Activated T-helper 1 cell treated with Interleukin-2 at 50 U/mL for 16 hours (primary cell): ENCODE results near the gene PARP11.

Experiments used
- DNase-seq: peaks from one replicate; pipeline ENCODE4 v3.0.0-alpha.2; 2020; ENCODE audit warnings: low read depth

The PARP11 gene

DNA sequence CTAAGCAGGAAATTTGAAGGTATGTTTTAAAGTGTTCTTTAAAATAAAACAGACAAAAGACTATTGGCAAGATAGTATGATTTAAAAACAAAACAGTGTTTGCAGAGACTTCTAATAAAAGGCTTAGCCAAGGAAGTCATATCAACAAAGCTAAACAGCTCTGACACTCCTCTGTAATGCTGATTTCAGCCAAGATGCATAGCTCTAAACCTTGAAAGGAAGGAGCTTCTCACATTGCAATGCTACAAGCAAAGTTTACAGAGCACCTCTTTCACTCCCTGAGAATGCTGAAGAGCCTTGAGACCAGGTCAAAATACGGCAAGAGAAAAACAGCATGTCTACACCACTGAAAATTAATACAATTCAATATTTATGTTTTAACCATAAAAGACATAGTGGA is 51.8 kb downstream of the PARP11 start:
- DNase-seq: no peak

DNA sequence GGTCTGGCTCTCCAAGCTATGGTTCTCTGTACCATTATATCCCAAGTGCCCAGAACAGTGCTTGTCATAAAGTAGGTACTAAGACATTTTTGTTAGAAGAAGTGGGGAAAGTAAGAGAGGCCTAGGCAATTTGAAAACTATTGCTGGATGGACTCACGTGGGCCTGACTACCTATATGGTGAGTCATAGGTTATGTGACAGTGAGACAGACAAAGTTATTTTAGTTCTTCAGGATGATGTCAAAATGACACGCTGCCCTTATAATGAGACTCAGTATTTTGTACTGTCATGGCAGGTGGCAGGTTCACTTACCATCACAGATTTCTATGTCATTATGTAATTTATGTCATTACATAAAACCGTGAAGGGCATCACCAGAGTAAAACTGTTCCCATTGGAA is 53.1 kb downstream of the PARP11 start:
- DNase-seq: no peak

DNA sequence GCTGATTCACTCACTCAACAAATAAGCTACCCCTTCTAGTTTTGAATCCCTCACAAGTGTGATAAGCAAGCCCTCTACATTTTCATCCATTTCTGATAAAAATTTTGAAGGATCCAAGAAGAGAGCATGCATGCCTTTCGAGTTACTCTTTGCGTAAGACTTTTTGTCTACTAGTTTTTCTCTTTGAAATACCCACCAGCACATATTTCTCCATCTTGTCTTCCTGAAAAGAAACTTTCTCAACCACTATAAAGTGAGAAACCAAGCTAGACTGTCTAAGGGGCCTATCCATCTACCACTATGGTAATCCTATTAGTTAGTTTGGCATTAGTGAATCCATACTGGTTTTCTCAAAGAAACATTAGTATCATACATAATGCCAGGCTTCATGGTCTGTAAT is 56.9 kb downstream of the PARP11 start:
- DNase-seq: no peak

DNA sequence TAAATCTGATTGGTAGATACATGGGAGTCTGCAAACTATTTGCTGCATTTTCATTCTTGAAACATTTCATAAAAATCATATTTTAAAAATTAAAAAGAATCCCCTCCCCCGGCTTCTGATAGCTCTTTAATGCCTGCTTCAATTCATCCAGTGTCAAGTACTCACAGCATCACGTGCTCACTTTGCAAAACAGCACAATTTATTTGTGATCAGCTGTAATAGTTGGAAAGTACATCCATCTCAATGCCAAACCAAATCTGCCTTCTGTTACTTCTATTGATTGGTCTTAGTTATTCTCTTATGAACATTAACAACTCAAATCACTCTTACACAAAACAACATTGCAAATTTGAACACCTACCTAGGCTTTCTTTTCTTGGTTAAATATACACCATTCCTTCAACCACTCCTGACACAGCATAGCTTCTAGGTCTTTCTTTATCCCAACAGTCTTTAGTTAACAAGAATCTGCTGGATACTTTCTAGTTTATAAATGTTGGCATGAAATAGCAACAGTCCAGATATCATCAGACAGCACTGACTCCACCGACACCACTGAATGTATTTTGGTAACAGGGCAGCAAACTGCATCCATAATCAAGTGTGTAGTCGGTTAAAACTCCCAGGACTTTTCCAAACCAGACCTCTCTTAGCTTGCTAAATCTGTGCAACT is 58.0 kb downstream of the PARP11 start:
- DNase-seq: no peak

DNA sequence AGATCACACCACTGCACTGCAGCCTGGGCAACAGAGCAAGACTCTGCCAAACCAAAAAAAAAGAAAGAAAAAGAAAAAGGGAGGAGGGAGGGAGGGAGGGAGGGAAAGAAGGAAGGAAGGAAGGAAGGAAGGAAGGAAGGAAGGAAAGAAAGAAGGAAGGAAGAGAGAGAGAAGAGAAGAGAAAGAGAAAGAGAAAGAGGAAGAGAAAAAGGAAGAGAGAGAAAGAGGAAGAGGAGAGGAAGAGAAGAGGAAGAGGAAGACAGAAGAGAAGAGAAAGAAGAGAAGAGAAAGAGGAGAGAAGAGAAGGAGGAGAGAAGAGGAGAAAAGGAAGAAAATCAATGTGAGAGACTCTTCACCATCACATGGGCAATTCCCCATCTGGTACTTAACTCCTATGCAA is 62.7 kb downstream of the PARP11 start:
- no peak for DNase-seq

DNA sequence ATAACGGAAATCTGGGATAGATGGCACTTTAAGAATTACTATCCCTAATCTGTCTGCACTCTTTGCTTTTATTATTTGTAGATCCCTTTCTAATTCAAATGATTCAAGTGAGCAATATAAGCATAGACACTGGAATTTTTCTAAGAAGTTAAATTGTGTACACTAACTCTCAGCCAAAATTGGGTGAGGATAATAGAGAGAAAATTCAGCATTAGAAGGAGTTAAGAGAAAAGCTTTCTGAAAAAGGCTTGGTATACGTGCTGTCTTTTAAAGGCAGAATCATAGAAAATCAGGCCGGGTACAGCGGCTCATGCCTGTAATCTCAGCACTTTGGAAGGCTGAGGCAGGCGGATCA is 63.2 kb downstream of the PARP11 start:
- DNase-seq: no peak

DNA sequence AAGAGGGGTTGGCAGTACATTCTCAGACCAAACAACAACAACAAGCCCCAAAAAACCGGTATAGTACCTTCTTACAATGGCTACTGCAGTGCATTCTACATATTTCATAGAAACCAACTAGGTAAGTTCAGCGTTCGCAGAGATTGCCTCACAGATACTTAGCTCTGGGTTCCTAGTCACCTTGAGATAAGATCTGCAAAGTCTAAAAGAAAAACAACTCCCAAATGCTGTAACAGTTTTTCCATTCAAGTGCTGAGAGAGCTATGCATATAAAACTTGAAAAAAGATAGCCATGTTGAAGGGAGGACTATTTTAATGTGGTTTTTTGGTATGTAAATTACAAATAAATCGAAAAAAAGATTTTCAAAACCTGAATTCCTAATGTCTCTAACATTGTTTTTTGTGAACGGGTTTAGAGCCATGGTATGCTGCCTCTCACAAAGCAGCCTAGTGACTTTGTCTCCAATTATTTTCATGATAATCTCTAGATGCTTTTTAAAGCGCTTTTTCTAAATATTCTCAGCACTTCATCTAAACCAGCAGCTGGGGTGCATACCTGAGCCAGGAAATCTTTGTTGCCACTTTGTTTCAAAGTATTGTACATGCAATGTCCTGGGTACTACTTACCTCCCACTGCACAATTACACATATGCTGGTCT is 63.7 kb downstream of the PARP11 start:
- no peak for DNase-seq

DNA sequence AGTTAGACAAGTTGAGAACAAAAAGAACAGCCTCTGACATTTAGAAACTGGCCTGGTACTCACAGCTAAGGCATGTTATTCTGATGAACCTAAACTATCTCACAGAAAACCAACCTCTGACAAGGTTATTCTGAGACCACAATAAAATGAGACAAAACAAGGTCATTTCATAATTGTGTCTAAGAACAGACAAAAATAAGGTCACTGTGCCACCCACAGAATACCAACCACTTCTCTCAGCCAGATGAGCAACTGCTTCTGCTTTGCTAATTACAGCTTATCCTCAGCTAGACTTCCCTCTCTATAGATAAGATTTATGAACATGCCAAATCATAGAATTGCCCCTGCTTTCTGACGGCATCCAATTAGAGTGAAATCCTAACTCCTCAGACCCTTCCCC is 68.1 kb downstream of the PARP11 start:
- DNase-seq: no peak

DNA sequence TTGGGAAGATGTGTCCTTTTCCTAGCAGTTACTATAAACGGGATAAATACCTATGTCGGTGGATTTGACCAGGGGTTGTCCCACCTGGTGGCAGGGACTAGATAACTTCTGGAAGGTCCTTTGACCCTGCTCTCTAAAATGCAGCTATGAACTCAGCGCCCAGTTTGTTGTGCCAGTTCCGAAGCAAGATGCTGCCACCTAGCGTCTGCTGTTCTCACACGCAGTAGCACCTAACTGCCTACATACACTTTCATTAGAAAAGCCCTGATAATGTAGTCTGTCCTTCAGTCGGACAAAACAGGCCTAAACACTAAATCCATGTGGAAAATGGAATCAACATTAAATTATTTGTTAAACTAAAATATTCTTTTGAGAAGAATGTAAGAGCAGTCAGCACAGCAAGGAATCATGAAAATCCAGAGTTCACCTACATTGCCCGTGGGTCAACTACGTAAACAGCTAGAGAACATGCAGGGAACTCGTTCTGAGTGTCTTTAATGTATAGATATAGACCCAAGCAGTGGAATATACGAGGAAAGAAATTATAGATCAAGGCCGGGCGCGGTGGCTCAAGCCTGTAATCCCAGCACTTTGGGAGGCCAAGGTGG is 69.2 kb downstream of the PARP11 start:
- peak; percentile 36 for DNase-seq

DNA sequence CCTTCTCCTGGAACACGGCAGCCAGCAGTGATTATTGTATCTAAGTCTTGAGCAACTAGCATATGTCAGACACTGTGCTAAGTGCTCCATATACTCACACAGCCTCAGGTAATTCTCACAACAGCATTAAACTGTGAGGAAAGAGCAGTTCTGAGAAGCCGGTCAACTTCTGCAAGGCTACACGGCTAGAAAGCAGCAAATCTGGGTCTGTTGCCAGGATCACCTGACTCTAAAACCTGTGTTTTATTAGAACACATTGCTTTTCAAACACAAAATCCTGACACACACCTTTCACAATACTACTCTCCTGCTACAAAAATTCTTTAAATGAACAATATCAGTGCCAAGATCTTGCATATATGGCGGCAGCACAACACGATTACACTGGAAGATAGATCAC is 70.5 kb downstream of the PARP11 start:
- no peak for DNase-seq

DNA sequence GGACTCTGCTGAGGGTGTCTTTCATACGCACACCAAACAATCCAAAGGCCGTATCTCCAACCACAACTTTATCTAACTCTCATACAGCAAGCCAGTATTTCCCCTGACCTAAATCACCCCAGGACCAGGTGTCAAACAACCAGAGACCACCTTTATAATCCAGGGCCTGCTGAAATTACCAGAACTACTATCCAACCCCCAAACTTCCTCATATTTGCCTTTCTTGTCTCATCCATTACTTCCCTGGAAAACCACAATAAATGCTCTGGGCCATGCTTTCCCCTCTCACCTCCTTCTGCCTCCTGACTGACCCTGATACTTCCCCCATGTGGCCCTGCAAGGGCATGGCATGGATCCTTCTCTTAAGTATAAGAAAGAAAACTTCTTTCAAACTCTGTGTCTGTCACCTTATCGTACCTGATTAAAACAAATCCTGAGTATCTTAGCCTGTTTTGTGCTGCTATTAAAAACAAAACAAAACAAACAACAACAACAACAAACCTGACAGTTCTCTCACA is 75.6 kb downstream of the PARP11 start:
- no peak for DNase-seq

DNA sequence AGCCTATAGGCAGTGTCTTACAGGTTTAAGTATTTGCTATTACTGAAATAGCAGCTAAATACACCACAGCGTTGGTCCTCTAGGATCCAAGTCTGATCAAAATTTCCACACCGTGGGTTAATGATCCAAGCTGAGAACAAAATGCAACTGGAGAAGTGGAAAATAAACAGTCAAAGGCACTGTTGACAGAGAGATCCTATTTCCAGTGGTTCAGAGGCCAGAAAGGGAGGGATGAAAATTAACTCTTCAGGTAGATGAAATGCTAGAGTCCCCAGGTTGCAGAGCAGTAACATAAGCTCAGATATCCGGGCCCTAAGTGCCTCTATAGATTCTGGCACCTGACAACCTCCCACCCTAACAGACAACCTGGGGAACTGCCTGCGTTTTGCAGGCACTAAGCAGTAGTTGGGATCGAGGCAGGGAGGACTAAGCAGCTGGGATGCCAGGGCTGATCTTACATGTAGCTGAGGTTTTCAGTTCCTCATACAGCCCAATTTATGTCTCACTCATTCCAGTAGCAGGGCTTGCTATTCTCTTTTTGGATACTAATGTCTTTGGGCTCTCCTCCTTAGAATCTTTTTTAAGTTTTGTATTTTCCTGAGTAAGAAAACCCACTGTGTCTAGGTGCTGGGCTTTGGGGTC is 77.6 kb downstream of the PARP11 start:
- no peak for DNase-seq

DNA sequence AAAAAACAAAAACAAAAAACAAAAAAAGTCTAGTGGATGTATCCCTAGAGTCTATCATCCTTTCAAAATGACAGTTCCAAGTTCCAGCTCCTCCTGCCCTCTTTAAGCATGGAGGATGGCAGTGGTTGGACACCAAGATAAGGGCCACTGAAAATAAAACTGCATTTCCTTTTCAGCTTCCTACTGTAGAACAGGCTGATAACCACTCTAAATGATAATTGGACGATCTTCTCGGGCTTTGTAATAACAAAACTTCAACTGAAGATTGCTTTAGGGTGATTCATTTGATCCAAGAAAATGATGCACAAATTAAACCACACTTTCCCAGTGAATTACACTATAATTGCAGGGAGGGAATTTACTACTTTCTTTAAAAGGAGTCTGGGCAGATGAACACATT is 78.1 kb downstream of the PARP11 start:
- DNase-seq: no peak

DNA sequence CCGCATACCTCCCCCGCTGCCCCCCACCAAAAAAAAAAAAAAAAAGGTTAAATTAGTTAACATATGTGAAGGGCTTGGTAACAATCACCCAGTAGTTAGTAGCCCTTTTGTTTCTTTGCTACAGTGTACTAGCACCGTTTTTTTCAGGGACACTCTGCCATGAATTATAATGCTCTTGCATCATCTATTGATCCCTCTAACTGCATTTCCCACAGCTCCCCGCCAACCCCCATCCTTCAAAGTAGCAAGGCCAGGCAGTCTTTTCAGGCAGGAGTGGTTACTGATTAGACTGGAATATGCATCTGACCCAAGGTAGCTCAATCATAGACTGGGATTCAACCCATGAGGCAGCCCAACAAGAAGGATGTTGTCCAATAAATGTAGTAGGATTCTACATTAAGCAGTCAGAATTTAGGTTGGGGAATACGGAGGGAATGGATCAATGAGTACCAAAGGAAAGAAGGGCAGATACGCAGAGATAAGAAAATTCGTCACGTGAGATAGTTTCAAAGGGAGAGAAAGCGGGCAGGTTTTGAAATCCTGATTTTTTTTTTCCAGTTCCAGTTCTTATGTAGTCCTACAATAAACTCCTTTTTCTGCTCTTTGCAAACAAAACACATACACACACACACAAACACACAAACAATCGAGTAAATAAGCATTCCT is 80.4 kb downstream of the PARP11 start:
- DNase-seq: no peak

DNA sequence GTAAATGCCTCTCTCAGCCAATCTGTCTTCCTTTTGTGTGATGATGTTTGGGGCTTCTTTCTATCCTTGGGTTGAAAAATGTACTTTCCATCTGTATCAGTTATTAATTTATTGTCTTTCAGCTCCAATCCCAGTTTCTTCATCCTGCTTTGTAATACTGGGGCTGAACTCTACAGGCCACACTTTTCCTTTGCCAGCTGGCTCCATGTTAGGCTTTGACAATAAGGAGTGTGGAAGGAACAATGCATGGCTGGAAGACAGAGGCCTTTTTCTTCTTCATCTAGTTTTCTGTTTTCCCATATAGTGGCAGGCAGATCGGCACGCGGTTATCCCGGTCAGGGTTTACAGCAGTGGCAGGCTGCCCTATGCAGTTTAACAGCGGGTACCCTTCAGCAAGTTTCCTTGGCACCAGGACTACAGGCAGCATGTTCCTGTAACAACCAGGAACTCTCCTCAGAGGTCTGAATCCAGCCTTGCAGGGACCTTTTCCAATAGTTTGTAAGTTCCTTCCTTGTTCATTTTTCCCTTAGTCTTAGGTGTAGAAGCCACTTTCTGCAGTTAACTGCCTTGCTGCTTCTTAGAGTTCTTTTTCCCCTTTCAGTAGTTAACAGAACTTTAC is 81.8 kb downstream of the PARP11 start:
- no peak for DNase-seq

DNA sequence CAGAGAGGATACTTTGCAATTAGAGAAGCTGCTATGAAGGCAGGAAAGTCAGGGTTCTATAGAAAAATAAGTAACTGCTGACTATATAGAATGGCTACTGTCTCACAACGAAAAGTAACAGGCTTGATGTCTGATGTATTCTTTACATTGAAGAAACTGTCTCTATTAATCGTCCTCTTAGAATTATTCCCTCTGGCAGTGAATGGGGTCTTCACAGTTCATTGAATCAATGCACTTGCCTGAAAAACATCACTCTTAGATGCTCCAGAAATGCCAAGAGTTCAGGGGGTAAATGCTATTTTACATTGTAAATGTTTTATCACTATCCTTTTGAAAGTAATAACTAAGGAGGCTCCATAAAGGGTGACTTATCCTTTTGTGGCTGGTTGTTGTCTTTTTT is 82.6 kb downstream of the PARP11 start:
- DNase-seq: no peak

DNA sequence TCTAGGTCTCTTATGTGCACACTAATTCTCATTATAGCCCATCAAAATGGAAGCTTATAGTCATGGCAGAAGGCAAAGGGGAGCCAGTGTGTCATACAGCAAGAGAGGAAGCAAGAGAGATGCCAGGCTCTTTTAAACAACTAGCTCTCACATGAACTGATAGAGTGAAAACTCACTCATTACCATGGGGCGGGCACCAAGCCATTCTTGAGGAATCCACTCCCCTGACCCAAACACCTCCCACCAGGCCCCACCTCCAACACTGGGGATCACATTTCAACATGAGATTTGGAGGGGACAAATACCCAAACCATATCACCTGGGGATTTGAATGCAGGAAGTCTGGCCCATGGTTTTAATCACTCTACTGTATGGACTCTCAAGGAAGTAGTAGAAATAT is 83.4 kb downstream of the PARP11 start:
- no peak for DNase-seq

DNA sequence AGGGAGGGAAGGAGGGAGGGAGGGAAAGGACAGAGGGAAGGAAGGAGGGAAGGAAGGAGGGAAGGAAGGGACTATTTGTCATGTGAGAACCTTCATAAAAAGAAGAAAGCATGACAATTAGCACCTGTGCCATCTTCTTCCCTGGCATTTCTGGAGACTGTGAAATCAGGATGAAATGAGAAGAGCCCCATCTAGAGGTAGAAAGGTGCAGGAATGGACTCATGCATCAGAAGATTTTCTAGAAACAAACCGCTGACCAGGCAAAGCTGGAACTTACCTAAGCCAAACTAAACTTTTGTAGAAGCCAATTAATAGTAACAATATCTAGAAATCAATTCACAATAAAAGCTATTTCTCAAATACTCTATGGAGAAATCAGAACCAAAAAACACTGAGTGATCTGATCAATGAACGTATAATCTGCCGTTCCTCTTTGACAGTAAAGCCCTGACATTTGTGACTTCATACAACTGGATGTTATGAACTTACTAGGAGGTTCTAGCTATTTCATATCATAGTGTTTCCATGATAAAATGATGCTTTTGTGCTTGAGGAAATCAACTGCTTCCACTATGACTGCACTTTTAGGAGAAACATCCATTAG is 95.9 kb downstream of the PARP11 start:
- DNase-seq: no peak

DNA sequence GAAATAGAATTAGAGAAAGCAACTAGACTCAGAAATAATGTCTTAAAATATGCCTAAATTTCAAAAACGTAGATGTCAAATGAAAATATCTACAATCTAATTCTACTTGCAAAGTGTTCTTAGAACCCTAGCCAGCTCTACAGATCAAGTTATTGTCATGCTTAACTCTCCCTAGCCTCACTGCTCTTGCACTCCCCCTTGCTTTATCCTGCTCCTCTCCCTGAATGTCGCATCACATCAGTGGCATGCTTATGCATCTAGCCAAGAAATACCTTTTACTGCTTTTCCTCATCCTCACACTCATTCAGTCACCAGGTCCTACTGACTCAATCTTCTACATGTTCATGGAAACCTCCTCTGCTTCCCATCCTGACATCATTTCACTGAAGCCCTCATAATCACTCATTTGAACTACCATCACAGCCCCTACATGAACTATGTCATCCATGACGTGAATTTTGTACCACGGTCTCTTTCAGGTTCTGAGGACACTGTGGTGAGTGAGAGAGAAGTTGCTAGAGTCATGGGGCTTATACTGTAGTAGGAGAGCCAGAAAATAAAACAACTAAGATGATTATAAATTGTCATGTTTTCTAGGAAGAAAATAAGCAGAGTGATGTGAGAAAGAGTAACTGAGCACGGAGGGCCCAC is 97.7 kb downstream of the PARP11 start:
- no peak for DNase-seq

DNA sequence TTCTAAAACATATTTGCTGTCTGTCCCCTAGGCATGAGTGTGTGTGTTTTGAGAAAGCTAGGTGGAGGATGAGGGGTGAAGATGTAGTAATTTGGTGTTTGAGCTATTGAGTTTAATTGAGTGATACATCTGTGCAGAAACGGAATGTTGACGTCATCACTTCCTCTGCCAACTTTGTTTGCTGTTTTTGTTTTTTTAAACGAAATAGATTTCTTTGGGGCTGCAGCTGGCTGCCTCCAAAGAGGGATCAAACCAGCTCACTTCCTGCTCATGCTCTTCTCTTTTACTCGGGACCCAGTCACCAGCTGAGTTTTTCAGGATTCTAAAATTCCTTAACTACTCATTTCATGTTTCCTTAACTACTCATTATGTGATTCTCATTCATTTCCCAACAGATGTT is 100.8 kb downstream of the PARP11 start:
- DNase-seq: no peak

DNA sequence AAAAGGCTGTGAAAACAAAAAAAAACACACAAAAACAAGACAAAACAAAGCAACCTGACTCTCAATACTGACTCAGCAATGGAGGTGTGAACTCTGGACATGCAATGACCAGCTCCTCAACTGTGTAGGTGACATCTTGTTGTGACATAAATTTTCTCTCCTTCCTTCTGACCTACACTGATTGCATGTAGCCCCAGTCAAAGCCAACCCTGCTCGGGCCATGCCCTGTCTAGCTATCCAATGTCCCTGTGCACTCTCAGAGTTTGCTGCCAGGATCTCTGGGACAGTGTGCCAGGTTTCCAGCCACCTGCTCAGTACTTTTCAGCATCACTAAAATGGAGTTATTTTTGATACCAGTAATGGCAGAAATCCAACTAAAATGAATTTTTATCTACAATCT is 101.3 kb downstream of the PARP11 start:
- DNase-seq: no peak
